BE2C (cell line): ENCODE data around the gene PFN3.

ENCODE experiments used
- DNase-seq: peaks from one replicate; pipeline ENCODE4 v3.0.0-alpha.2; 2020
- H3K27me3 ChIP-seq: fragments of 250-450 bp; sonication (Bioruptor Pico); 2 replicates; pipeline ENCODE4 v1.5.1; 2020; ENCODE audit warnings: mild to moderate bottlenecking
- H3K36me3 ChIP-seq: fragments of 250-450 bp; sonication (Bioruptor Pico); 2 replicates; pipeline ENCODE4 v1.5.1; 2020; ENCODE audit warnings: mild to moderate bottlenecking
- H3K4me1 ChIP-seq: fragments of 250-450 bp; sonication (Bioruptor Pico); 2 replicates; pipeline ENCODE4 v1.5.1; 2020
- H3K4me3 ChIP-seq: 2 replicates; pipeline ENCODE4 v1.5.1; 2011; ENCODE audit warnings: low read depth, low read length
- H3K9me3 ChIP-seq: fragments of 250-450 bp; sonication (Bioruptor Pico); 2 replicates; pipeline ENCODE4 v1.5.1; 2020
- CTCF ChIP-seq: IDR thresholded peaks from 2 replicates; pipeline ENCODE4 v1.5.1; 2012; ENCODE audit warnings: mild to moderate bottlenecking, low read depth, low read length

Gene PFN3

GRCh38 chr5:177442066-177442826, 41.8 kb upstream of the PFN3 start:
- no peak overlapping the region for H3K4me3 ChIP-seq
- H3K27me3 ChIP-seq: no peaks in the 10 kb centered on the region
- H3K9me3 ChIP-seq: no peaks in the 10 kb centered on the region
- H3K4me1 ChIP-seq: peaks cover 5% of the 10 kb centered on the region; the same call in 1 of the 2 replicates
- TF ChIP-seq CTCF: no peak
- peaks cover 32% of the 10 kb centered on the region for H3K36me3 ChIP-seq
- peak; percentile 24 for DNase-seq

- DNase-seq: peak; percentile 29
- Histone ChIP-seq H3K27me3 (no peaks in the 10 kb centered on the region), H3K9me3 (no peaks in the 10 kb centered on the region), H3K4me1 (peaks cover 5% of the 10 kb centered on the region; the same call in 1 of the 2 replicates), H3K4me3 (no peak overlapping the region), H3K36me3 (peaks cover 34% of the 10 kb centered on the region)
- TF ChIP-seq CTCF: no peak
These were observed 40.7 kb upstream of the PFN3 start for GRCh38 chr5:177440990-177441780.

GRCh38 chr5:177440211-177440989, 39.9 kb upstream of the PFN3 start:
- Histone ChIP-seq H3K9me3 (no peaks in the 10 kb centered on the region), H3K4me1 (peaks cover 5% of the 10 kb centered on the region; the same call in 1 of the 2 replicates), H3K4me3 (no peak overlapping the region), H3K27me3 (no peaks in the 10 kb centered on the region), H3K36me3 (peaks cover 38% of the 10 kb centered on the region)
- peak; percentile 39 for DNase-seq
- TF ChIP-seq CTCF: no peak

- TF ChIP-seq CTCF: no peak
- no peak overlapping the region for H3K4me3 ChIP-seq
- no peaks in the 10 kb centered on the region for H3K27me3 ChIP-seq
- DNase-seq: no peak
- H3K4me1 ChIP-seq: peaks cover 5% of the 10 kb centered on the region; the same call in 1 of the 2 replicates
- H3K36me3 ChIP-seq: peaks cover 44% of the 10 kb centered on the region
- no peaks in the 10 kb centered on the region for H3K9me3 ChIP-seq
These were observed 39.1 kb upstream of the PFN3 start for GRCh38 chr5:177439518-177440053.

- Histone ChIP-seq H3K27me3 (no peaks in the 10 kb centered on the region), H3K9me3 (no peaks in the 10 kb centered on the region), H3K36me3 (peaks cover 53% of the 10 kb centered on the region), H3K4me3 (no peak overlapping the region), H3K4me1 (peaks cover 5% of the 10 kb centered on the region; the same call in 1 of the 2 replicates)
- no peak for DNase-seq
- no peak for TF ChIP-seq CTCF
These were observed 38.0 kb upstream of the PFN3 start for GRCh38 chr5:177438468-177438867.
